NCI-H2081 (cell line): ENCODE measurements around the gene CHST9.
A peak's percentile ranks its signal among the peaks of the same experiment; 100 is the strongest.
"Not testable (repeated sequence)": the region's sequence is repeated elsewhere in the genome, so short reads cannot be mapped to it uniquely, and the experiment has no call there.

Experiments used
- DNase-seq, 2 experiments: peaks; one replicate each; lab custom pipeline; 2025; lab: John Stamatoyannopoulos, UW

The CHST9 gene

GRCh38 chr18:27094621-27095020 is 90.5 kb downstream of the CHST9 start:
- peak in 1 of 2 experiments; percentile 26 for DNase-seq

- DNase-seq = not testable (repeated sequence)
Measured at GRCh38 chr18:27093290-27093689, 91.8 kb downstream of the CHST9 start.

- no peak for DNase-seq
Measured at GRCh38 chr18:27081701-27082100, 103.4 kb downstream of the CHST9 start.

GRCh38 chr18:27075828-27076227 is 109.3 kb downstream of the CHST9 start:
- peak; percentile 19 to 72 for DNase-seq

GRCh38 chr18:27073404-27073830 is 111.7 kb downstream of the CHST9 start:
- DNase-seq = no peak

GRCh38 chr18:27064673-27065072 is 120.4 kb downstream of the CHST9 start:
- DNase-seq = no peak

GRCh38 chr18:27062802-27063201 is 122.3 kb downstream of the CHST9 start:
- DNase-seq = peak in 1 of 2 experiments; percentile 12

- no peak for DNase-seq
Measured at GRCh38 chr18:27061488-27062095, 123.5 kb downstream of the CHST9 start.

GRCh38 chr18:27057519-27058234 is 127.4 kb downstream of the CHST9 start:
- DNase-seq = peak; percentile 60 to 88

GRCh38 chr18:27054926-27055325 is 130.2 kb downstream of the CHST9 start:
- DNase-seq = no peak

- DNase-seq = no peak
Measured at GRCh38 chr18:27049969-27050368, 135.1 kb downstream of the CHST9 start.

GRCh38 chr18:27045342-27045741 is 139.8 kb downstream of the CHST9 start:
- no peak for DNase-seq

- DNase-seq = no peak
Measured at GRCh38 chr18:27042177-27042576, 142.9 kb downstream of the CHST9 start.

- peak in 1 of 2 experiments; percentile 15 for DNase-seq
Measured at GRCh38 chr18:27040796-27041195, 144.3 kb downstream of the CHST9 start.

- no peak for DNase-seq
Measured at GRCh38 chr18:27033722-27034121, 151.4 kb downstream of the CHST9 start.

- no peak for DNase-seq
Measured at GRCh38 chr18:27030421-27030820, 154.7 kb downstream of the CHST9 start.

- DNase-seq = no peak
Measured at GRCh38 chr18:27022477-27022876, 162.6 kb downstream of the CHST9 start.

GRCh38 chr18:27017901-27018500 is 167.1 kb downstream of the CHST9 start:
- DNase-seq = peak; percentile 13 to 35

- no peak for DNase-seq
Measured at GRCh38 chr18:27014841-27015240, 170.3 kb downstream of the CHST9 start.

GRCh38 chr18:27010784-27011183 is 174.3 kb downstream of the CHST9 start:
- no peak for DNase-seq

- no peak for DNase-seq
Measured at GRCh38 chr18:27009293-27009692, 175.8 kb downstream of the CHST9 start.

GRCh38 chr18:27008575-27008974 is 176.5 kb downstream of the CHST9 start:
- no peak for DNase-seq

- DNase-seq = no peak
Measured at GRCh38 chr18:27007880-27008279, 177.2 kb downstream of the CHST9 start.
